Measurements from ENCODE around the gene BACE1-AS. TPM values are rescaled to one million over a fixed set of nuclear protein-coding genes. Genes with fewer than 3 reads are reported as not detected.

BACE1-AS gene
- total and polyA plus RNA-seq, 2 of the 8 experiments (the other 6 are each of a cell fraction or from before 2014, with no cell fraction given), result 14.9 to 17.4 TPM

GRCh38 chr11:117279711-117280376 is 11.3 kb upstream of the BACE1-AS start (continued):
- TF ChIP-seq HDAC6 (IDR thresholded peaks at IDR 0.05; ENCODE audit: low read depth, low read length) (no peak), TCF12 (IDR thresholded peaks at IDR 0.05; ENCODE audit: low read depth, low read length) (no peak), BCL11A (IDR thresholded peaks at IDR 0.05; ENCODE audit: low read depth in 2 of 2, low read length in 2 of 2) (no peak), GABPA (IDR thresholded peaks at IDR 0.05; ENCODE audit: borderline replicate concordance, insufficient read depth, low read length) (no peak), SIN3A (conservative IDR thresholded peaks at IDR 0.05 in 1 of 2, IDR thresholded peaks at IDR 0.05 in 1 of 2; ENCODE audit: low read depth in 1 of 2, low read length in 2 of 2) (no peak), SRF (IDR thresholded peaks at IDR 0.05; ENCODE audit: low read depth, low read length) (no peak), SIRT6 (IDR thresholded peaks at IDR 0.05; ENCODE audit: low read length) (no peak), TBP (IDR thresholded peaks at IDR 0.05; ENCODE audit: low read depth, low read length) (no peak)
